HG02623 (cell line): ENCODE results near the gene SNX5.

Experiments
- ATAC-seq: cut with Tn5 transposase; IDR thresholded peaks from one replicate; pipeline ENCODE4 v1.9.1; 2021; ENCODE audit warnings: moderate library complexity; ENCODE audit not compliant: unreplicated experiment

Gene SNX5

GRCh38 chr20:17968366-17969277 lies at the start of gene SNX5, which contains the start of gene MGME1:
Gene SNX5, minus strand, starts transcription at chr20:17968794. Its CDS starts 369 bp downstream, at chr20:17968425.
Gene MGME1, plus strand, starts transcription at chr20:17969018. Its CDS starts 842 bp downstream, at chr20:17969860.
- ATAC-seq: peak; percentile 62

GRCh38 chr20:18018100-18018499 lies 49.5 kb upstream of the SNX5 start:
- ATAC-seq: no peak

GRCh38 chr20:18016772-18017171 lies 48.2 kb upstream of the SNX5 start:
- no peak for ATAC-seq

- ATAC-seq: no peak
Measured at GRCh38 chr20:18014411-18014810, 45.8 kb upstream of the SNX5 start.

- ATAC-seq: no peak
Measured at GRCh38 chr20:18012901-18013300, 44.3 kb upstream of the SNX5 start.

GRCh38 chr20:18011951-18012645 lies 43.5 kb upstream of the SNX5 start:
- ATAC-seq: no peak

GRCh38 chr20:18011482-18011881 lies 42.9 kb upstream of the SNX5 start:
- ATAC-seq: no peak

GRCh38 chr20:18009116-18009515 lies 40.5 kb upstream of the SNX5 start:
- ATAC-seq: no peak

- no peak for ATAC-seq
Measured at GRCh38 chr20:18007534-18008292, 39.1 kb upstream of the SNX5 start.

GRCh38 chr20:18006684-18007083 lies 38.1 kb upstream of the SNX5 start:
- ATAC-seq: no peak

- ATAC-seq: no peak
Measured at GRCh38 chr20:18005990-18006364, 37.4 kb upstream of the SNX5 start.

- peak; percentile 95 for ATAC-seq
Measured at GRCh38 chr20:18005170-18005989, 36.8 kb upstream of the SNX5 start.

- ATAC-seq: no peak
Measured at GRCh38 chr20:18004384-18005031, 35.9 kb upstream of the SNX5 start.

GRCh38 chr20:18003897-18004296 lies 35.3 kb upstream of the SNX5 start:
- no peak for ATAC-seq

- no peak for ATAC-seq
Measured at GRCh38 chr20:18001131-18001921, 32.7 kb upstream of the SNX5 start.

GRCh38 chr20:17999566-17999965 lies 31.0 kb upstream of the SNX5 start:
- no peak for ATAC-seq

- ATAC-seq: no peak
Measured at GRCh38 chr20:17998446-17998845, 29.9 kb upstream of the SNX5 start.

GRCh38 chr20:17995967-17996819 lies 27.6 kb upstream of the SNX5 start:
- no peak for ATAC-seq
